Retinal pigment epithelial cell (primary cell): ENCODE measurements around the gene E4F1.

Experiments used
- DNase-seq: peaks from one replicate; pipeline ENCODE4 v3.0.0-alpha.2; 2010; ENCODE audit warnings: low read depth
- H3K4me3 ChIP-seq: 2 replicates; pipeline ENCODE4 v1.5.1; 2011; ENCODE audit warnings: mild to moderate bottlenecking, low read length, control low read depth, moderate library complexity
- TF ChIP-seq, protein P1 (sequence below): conservative IDR thresholded peaks from 2 replicates; pipeline ENCODE4 v1.5.1; 2011; ENCODE audit warnings: low read depth, low read length, control low read depth, inconsistent platforms

The E4F1 gene

DNA sequence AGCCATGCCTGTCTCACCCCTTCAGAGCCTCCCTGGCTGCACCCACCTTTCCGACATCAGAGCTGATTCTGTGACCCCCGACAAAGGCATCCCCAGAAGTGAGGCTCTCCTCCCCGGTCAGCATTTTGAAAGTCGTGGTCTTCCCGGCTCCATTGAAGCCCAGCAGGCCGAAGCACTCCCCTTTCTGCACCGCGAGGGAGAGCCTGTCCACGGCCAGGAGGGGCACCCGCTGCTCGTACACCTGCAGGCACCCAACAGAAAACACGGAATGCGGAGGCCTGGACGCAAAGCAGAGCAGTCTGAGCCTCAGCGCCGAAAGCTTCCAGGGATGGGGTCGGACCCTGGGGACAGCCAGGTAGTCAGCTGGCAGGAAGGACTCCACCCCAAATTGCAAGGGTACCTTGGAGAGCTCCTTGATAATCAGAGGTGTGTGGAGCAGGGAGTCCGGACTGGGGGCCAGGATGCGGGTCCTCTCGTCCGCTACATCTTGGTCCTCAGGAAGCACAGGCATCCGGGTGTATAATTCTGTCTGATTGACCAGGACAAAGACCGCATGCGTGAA lies 57.7 kb downstream of the E4F1 start:
- DNase-seq = no peak
- TF ChIP-seq, protein P1, sequence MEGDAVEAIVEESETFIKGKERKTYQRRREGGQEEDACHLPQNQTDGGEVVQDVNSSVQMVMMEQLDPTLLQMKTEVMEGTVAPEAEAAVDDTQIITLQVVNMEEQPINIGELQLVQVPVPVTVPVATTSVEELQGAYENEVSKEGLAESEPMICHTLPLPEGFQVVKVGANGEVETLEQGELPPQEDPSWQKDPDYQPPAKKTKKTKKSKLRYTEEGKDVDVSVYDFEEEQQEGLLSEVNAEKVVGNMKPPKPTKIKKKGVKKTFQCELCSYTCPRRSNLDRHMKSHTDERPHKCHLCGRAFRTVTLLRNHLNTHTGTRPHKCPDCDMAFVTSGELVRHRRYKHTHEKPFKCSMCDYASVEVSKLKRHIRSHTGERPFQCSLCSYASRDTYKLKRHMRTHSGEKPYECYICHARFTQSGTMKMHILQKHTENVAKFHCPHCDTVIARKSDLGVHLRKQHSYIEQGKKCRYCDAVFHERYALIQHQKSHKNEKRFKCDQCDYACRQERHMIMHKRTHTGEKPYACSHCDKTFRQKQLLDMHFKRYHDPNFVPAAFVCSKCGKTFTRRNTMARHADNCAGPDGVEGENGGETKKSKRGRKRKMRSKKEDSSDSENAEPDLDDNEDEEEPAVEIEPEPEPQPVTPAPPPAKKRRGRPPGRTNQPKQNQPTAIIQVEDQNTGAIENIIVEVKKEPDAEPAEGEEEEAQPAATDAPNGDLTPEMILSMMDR = no peak
- no peak overlapping the region for H3K4me3 ChIP-seq

DNA sequence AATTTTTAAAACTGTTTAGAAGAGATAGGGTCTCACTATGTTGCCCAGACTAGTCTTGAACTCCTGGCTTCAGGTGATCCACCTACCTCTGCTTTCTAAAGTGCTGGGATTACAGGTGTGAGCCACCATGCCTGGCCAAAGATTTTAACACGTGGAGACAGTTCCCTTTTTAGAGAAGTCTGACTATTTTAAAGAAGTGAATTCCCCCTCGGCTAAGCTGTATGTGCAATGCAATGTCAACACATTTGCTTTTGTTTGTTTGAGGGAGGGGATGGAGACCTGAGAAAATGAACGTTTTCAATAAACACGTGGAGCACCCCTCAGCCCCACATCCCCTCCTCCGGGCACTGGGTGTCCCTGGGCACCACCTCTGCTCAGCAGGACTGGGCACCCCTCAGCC lies 58.9 kb downstream of the E4F1 start:
- DNase-seq = no peak
- TF ChIP-seq, protein P1 = no peak

DNA sequence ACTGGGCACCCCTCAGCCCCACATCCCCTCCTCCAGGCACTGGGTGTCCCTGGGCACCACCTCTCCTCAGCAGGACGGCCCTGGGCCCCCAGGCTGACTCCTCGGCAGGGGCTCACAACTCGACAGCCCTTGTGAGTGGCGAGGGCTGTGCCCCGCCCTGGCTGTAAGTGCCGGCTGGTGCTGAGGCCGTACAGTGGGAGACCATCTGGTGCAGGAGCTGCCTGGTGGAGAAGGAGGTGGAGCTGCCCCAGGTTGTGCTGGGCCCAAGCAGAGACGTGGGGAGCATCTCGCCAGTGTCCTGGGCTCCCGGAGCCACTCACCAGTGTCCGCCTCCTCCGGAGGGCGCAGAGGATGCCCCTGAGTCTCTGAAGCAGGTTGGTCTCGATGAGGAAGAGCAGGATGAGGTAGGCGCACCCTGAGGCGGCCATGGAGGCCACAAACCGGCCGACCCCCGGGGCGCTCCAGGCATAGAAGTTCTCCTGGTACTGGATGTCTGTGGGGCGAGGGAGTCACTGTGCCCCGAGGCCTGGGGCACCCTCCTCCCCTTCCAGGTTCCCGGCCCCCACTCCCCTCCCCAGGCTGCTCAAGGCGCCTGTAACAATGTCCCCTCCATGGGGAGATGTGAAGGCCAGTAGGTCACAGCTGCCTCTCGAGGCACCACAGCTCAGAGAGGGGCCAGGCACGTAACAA lies 59.6 kb downstream of the E4F1 start:
- no peak for DNase-seq
- H3K4me3 ChIP-seq = no peak overlapping the region
- TF ChIP-seq, protein P1 = no peak

More for the DNA sequence above, 58.9 kb downstream of the E4F1 start:
- no peak overlapping the region for H3K4me3 ChIP-seq

DNA sequence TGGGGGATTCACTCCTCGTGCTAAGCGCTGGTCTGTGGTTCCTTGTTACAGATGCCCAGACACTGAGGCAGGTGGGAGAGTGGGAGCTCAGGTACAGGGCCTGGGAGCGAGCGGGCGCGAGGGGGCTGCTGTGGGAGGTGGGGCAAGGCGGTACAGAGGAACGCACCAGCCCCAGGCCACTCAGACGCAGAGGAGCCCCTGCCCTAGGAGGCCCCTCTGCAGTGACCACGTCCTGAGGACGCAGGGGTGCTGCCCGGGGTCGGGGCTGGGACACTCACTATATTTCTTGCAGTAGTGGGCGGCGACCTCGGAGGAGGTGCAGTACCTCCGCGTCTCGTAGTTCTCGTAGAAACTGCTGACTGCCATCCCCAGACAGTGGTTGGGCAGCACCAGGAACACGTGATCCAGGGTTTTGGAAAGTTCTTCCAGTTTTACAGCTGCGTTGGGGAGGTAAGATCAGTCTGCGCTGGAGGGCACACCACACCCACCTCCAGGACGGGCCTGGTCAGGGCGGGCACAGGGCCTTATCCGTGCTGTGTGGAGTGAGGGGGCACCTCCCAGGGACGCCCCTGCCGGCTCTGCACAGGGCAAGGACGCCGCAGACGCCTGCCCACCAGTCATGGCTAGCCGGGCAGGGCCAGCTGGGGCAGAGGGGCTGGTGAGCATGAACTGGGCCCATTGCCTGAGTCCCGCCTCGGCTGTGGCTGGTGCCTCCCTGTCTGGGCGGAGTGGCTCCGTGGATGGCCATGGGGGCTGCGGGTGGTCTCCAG lies 60.8 kb downstream of the E4F1 start:
- TF ChIP-seq, protein P1 = no peak

DNA sequence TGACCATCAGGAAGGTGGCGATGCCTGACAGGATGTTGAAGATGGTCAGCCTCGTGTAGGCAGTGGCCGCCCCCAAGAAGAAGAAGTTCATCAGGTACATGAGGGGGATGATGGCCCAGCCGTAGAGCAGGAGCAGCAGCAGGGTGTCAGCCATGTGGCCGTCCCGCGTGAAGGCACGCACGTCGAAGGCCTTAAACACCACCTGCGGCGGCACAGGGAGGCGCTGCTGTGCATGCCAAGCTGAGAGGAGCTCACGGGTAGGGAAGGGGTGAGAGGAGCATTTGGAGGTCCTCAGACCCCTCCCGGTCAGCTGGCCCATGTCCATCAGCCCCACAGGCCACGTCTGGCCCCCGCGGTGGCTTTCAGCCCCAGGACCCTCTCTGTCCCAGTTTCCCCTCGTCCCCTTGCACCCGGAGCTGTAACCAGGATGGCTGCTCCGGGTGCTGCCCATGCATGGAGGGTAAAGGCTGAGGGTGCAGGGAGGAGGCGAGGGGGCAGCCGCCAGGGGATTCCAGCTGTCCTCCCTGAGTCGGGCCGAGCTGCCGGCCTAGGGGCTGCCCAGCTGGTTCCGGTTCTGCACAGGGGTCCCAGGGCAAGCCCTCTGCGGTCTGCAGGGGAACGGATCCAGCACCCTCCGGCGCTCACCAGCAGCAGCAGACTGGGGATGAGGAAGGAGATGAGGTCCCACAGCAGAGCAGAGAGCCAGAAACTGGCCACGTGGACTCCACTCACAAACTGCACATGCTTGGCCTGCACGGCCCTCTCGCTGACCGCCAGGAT lies 61.6 kb downstream of the E4F1 start:
- H3K4me3 ChIP-seq = no peak overlapping the region
- DNase-seq = no peak
- TF ChIP-seq, protein P1 = no peak

More for the DNA sequence above, 60.8 kb downstream of the E4F1 start:
- H3K4me3 ChIP-seq = no peak overlapping the region
- no peak for DNase-seq
